GM21447 (cell line): Measurements from ENCODE around the gene DUSP15.
"Not testable (repeated sequence)": the region's sequence is repeated elsewhere in the genome, so short reads cannot be mapped to it uniquely, and the experiment has no call there.

Source experiments
- ATAC-seq: cut with Tn5 transposase; IDR thresholded peaks from one replicate; pipeline ENCODE4 v1.9.1; 2021; ENCODE audit not compliant: unreplicated experiment

DUSP15 gene

GRCh38 chr20:31840906-31841816 lies 29.2 kb downstream of the DUSP15 start:
- no peak for ATAC-seq

- ATAC-seq, result no peak
Measured at GRCh38 chr20:31839782-31840487, 30.4 kb downstream of the DUSP15 start.

DNA sequence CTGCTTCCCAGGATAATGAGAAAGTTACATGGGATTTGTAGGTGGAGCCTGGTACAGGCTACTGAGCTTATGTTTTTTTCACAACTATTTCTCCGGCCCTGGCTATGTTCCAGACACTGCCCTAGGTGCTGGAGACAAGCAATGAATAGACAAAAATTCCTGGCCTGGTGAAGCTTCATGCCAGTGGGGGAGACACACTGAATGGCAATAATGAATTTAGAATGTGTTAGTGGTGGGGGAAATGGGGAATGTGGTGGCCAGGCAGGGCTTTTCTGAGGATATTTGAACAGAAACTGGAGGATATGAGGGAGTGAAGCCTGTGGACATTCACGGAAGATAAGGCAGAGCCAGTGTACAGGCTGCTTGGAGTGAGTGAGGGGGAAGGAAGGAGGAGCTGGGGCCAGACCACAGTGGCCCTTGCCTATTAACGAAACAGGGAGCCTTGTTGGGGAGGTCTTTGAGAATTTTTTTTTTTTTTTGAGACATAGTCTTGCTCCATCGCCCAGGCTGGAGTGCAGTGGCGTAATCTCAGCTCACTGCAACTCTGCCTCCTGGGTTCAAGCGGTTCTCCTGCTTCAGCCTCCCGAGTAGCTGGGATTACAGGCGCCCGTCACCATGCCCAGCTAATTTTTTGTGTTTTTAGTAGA lies 31.6 kb downstream of the DUSP15 start:
- no peak for ATAC-seq

GRCh38 chr20:31837896-31838397 lies 32.4 kb downstream of the DUSP15 start:
- ATAC-seq, result no peak

GRCh38 chr20:31836853-31837608 lies 33.3 kb downstream of the DUSP15 start:
- ATAC-seq, result no peak

GRCh38 chr20:31835977-31836852 lies 34.1 kb downstream of the DUSP15 start:
- peak; percentile 94 for ATAC-seq

DNA sequence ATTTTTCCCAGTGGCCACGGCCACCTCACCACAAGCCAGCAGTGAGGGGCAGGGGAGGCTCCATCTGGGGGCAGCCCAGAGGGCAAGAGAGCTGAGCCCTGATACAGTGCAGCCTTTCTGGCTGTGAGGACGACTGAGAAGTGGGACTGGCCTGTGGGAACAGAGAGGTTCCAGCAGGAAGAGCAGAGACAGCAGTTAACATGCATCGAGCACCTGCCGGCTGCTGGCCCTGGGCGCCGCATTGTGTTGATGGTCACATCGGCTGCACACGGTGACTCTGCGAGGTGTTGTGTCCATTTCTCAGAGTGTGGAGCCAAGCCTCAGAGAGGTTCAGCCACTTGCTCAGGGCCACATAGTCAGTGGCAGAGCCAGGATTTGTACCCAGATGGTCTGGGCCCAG lies 34.8 kb downstream of the DUSP15 start:
- ATAC-seq, result no peak

DNA sequence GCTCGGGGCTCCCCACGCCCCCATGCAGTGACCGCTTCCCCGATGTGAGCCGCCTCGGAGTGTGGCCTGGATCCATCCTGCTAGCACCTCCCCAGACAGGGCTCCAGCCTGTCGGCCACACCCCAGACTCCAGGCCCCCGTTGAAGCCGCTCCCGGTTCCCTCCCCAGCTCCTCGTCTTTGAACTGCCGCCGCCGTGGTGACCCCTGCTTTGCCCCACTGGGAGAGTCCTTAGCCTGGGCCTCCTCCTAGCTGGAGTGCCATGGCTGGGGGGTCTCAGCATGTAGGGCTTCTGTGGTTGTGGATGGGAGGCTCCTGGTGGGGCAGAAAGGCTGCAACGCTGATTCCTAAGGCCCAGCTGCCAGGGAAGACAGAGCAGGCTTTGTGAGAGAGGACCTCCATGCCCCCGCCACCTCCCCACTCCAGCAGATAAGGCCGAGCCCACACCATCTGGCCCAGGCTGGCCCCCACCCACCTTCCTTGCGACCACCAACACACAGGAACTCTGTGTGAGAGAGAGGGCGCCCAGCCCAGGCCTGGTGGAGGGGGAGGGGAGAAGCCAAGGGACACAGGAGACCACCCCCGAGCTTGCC lies 36.3 kb downstream of the DUSP15 start:
- no peak for ATAC-seq

DNA sequence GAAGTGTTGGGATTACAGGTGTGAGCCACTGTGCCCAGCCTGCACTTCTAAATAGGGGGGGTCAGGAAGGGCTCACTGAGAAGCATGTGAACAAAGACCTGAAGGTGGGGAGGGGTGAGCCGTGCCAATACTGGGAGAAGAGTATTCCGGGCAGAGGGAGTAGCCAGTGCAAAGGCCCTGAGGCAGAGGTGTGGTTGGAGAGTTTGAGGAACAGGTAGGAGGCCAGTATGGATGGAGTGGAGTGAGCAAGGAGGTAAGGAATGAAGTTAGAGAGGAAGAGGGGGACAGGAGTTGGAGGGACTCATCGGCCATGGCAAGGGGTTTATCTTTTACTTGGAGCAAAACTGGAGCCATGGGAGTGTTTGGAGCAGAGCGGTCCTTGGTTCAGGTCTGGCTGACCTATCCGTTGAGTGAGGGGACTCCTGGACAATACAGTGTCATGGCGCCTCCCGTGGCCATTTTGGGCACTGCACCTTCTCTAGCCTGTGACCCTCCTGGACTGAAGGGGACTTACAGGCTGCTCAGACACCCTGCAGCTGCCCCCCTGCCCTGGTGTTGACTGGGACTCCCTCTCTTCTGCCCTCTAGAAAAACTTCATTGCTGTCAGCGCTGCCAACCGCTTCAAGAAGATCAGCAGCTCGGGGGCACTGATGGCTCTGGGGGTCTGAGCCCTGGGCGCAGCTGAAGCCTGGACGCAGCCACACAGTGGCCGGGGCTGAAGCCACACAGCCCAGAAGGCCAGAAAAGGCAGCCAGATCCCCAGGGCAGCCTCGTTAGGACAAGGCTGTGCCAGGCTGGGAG lies 37.0 kb downstream of the DUSP15 start:
- ATAC-seq, result no peak

DNA sequence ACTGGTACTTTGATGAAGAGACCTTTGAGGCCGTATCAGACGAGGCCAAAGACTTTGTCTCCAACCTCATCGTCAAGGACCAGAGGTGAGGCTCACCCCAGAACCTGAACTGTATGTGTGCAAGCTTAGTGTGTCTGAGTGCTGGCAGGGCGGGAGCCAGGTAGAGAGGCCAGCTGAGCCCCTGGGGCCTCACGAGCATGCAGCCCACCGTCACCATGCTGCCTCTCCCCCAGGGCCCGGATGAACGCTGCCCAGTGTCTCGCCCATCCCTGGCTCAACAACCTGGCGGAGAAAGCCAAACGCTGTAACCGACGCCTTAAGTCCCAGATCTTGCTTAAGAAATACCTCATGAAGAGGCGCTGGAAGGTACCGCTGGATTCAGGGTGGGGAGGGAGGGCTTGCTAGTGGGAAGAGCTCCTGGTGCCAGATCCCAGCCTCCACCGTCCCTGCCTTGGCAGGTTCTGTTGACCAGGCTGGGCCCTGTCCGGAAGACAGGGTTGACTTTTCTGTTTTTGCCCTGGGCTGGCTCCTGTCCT lies 38.5 kb downstream of the DUSP15 start:
- ATAC-seq, result no peak

DNA sequence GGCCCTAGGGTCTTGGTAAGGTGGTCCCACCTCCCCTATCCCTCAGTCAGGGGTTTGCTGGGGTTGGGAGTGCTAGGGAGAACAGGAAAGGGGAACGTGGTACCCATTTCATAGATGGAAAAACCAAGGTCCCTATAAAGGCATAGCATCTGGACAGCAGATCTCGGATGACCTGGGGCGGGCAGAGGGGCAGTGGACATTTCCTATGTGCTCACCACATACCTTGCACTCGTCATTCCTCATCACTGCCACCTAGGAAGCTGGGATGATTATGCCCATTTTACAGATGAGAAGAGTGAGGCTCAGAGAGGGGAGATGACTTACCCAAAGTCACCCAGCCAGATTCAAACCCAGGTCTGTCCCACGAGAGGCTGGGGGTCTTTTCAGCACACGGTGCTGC lies 39.1 kb downstream of the DUSP15 start:
- no peak for ATAC-seq

GRCh38 chr20:31830406-31830981 lies 39.8 kb downstream of the DUSP15 start:
- ATAC-seq, result no peak

- no peak for ATAC-seq
Measured at GRCh38 chr20:31829731-31830130, 40.6 kb downstream of the DUSP15 start.

GRCh38 chr20:31828016-31828415 lies 42.3 kb downstream of the DUSP15 start:
- ATAC-seq, result not testable (repeated sequence)

DNA sequence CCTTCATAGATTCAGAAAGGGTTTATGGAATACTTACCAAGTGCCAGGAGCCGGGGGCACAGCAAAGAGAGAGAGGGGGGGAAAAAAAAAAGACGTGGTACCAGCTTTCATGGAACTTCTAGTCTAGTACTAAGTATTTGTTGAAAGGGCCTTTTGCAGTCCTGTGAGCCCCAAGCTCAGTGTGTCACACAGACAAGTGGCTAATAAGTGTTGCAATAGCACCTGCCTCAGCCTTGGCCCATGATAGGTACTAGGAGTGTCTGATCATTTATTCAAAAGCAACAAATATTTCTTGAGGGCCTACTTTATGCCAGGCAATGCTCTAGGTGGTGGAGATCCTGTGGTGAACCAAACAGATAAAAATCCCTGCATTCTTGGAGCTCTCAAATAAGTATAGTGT lies 43.3 kb downstream of the DUSP15 start:
- ATAC-seq, result no peak

DNA sequence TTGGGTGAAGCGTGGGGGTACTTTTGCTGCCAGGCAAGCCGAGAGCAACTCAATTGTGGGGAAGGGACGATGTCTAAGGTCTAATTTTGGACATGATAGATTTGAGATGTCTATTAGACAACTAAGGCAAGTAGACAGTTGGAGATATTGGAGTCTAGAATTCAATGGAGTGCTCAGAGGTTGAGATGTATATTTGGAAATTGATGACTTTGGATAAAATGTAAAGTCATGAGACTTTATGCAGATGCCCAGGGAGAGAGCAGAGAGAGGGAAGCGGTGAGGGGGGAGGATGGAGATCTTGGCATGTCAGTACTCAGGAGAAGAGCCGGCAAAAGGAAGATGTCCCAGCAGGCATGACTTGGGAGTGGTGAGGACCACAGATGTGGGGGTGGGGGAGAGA lies 44.3 kb downstream of the DUSP15 start:
- ATAC-seq, result no peak

GRCh38 chr20:31824554-31825313 lies 45.6 kb downstream of the DUSP15 start:
- no peak for ATAC-seq
